GM21381 (cell line): Measurements from ENCODE around the gene CRIP1.

Source experiments
- ATAC-seq: cut with Tn5 transposase; IDR thresholded peaks from one replicate; pipeline ENCODE4 v1.9.1; 2021; ENCODE audit warnings: mild to moderate bottlenecking, moderate library complexity; ENCODE audit not compliant: unreplicated experiment

Gene CRIP1

GRCh38 chr14:105480199-105480746 lies 6.4 kb upstream of the CRIP1 start:
- no peak for ATAC-seq

- no peak for ATAC-seq
These were observed 5.6 kb upstream of the CRIP1 start for GRCh38 chr14:105480807-105481801.

GRCh38 chr14:105481886-105482457 lies 4.7 kb upstream of the CRIP1 start:
- ATAC-seq = peak; percentile 46

GRCh38 chr14:105482486-105483110 lies 4.1 kb upstream of the CRIP1 start:
- no peak for ATAC-seq

- ATAC-seq = no peak
These were observed 3.2 kb upstream of the CRIP1 start for GRCh38 chr14:105483300-105484068.

- ATAC-seq = no peak
These were observed 2.4 kb upstream of the CRIP1 start for GRCh38 chr14:105484069-105484996.

GRCh38 chr14:105484997-105485393 lies 1.7 kb upstream of the CRIP1 start:
- no peak for ATAC-seq

GRCh38 chr14:105485739-105486162 lies 935 bp upstream of the CRIP1 start:
- ATAC-seq = no peak

GRCh38 chr14:105486974-105487448 lies 325 bp downstream of the CRIP1 start:
- no peak for ATAC-seq

GRCh38 chr14:105487449-105487985 lies 831 bp downstream of the CRIP1 start:
- ATAC-seq = no peak

GRCh38 chr14:105487986-105488777 lies 1.5 kb downstream of the CRIP1 start:
- no peak for ATAC-seq

GRCh38 chr14:105488781-105489541 lies 2.3 kb downstream of the CRIP1 start:
- no peak for ATAC-seq

GRCh38 chr14:105489542-105490266 lies 3.0 kb downstream of the CRIP1 start:
- ATAC-seq = peak; percentile 0

- peak; percentile 2 for ATAC-seq
These were observed 3.5 kb downstream of the CRIP1 start for GRCh38 chr14:105490267-105490571.

- ATAC-seq = peak; percentile 61
These were observed 4.1 kb downstream of the CRIP1 start, which contains the start of gene TEDC1 for GRCh38 chr14:105490572-105491365. TEDC1 (plus strand) TSS chr14:105491246; CDS start chr14:105491376, 130 bp downstream.

- ATAC-seq = peak; percentile 6
These were observed 4.8 kb downstream of the CRIP1 start for GRCh38 chr14:105491366-105491973.
